GM23338 (cell line): Measurements from ENCODE around the gene PRKAR1B.

Experiments
- CREB1 ChIP-seq: fragments of 250-450 bp; sonication (Bioruptor Pico); IDR thresholded peaks from 2 replicates; pipeline ENCODE4 v1.5.0; 2020; ENCODE audit warnings: low read depth, mild to moderate bottlenecking, moderate library complexity
- EZH2 ChIP-seq: fragments of 200-600 bp; sonication (generic); IDR thresholded peaks from one replicate; pipeline ENCODE4 v1.8.0; 2017; ENCODE audit warnings: antibody characterized with exemption, mild to moderate bottlenecking, low read depth; ENCODE audit not compliant: unreplicated experiment
- EZH2phosphoT487 ChIP-seq: fragments of 200-600 bp; sonication (generic); IDR thresholded peaks from one replicate; pipeline ENCODE4 v1.8.1; 2018; ENCODE audit warnings: antibody characterized with exemption; ENCODE audit not compliant: unreplicated experiment
- JUNB ChIP-seq: IDR thresholded peaks from one replicate; pipeline ENCODE4 v1.6.1; 2016; ENCODE audit warnings: antibody characterized with exemption; ENCODE audit not compliant: unreplicated experiment
- NANOG ChIP-seq: IDR thresholded peaks from 2 replicates; pipeline ENCODE4 v1.6.1; 2016; ENCODE audit warnings: antibody characterized with exemption, borderline replicate concordance
- POLR2AphosphoS5 ChIP-seq: IDR thresholded peaks from 2 replicates; pipeline ENCODE4 v1.6.1; 2016; ENCODE audit warnings: antibody characterized with exemption, low read depth
- STAT1 ChIP-seq: IDR thresholded peaks from one replicate; pipeline ENCODE4 v1.6.1; 2016; ENCODE audit warnings: antibody characterized with exemption; ENCODE audit not compliant: unreplicated experiment
- ZNF114 ChIP-seq: fragments of 250-450 bp; sonication (Bioruptor Pico); IDR thresholded peaks from 2 replicates; pipeline ENCODE4 v1.5.0; 2020; ENCODE audit warnings: mild to moderate bottlenecking, moderate library complexity
- ZNF331 ChIP-seq: fragments of 250-450 bp; sonication (Bioruptor Pico); IDR thresholded peaks from 2 replicates; pipeline ENCODE4 v1.5.0; 2020; ENCODE audit warnings: low read depth, mild to moderate bottlenecking, moderate library complexity
- TF ChIP-seq, protein P1 (sequence below), 2 experiments: fragments of 200-600 bp in 1 of 2; sonication (generic) in 1 of 2; conservative IDR thresholded peaks; 2 replicates each; pipeline versions ENCODE4 v1.5.1 to v1.6.1; 2016 to 2017; ENCODE audit warnings: antibody characterized with exemption in 2 of 2, low read depth in 2 of 2, mild to moderate bottlenecking in 2 of 2, moderate library complexity in 1 of 2
- TF ChIP-seq, protein P2 (sequence below): IDR thresholded peaks from one replicate; pipeline ENCODE4 v1.6.1; 2018; ENCODE audit warnings: antibody characterized with exemption; ENCODE audit not compliant: unreplicated experiment
- TF ChIP-seq, protein P3 (sequence below): IDR thresholded peaks from 2 replicates; pipeline ENCODE4 v1.6.1; 2016; ENCODE audit warnings: antibody characterized with exemption
- TF ChIP-seq, protein P4 (sequence below): fragments of 250-450 bp; sonication (Bioruptor Pico); IDR thresholded peaks from 2 replicates; pipeline ENCODE4 v1.5.0; 2020; ENCODE audit warnings: mild to moderate bottlenecking, moderate library complexity

DNA sequence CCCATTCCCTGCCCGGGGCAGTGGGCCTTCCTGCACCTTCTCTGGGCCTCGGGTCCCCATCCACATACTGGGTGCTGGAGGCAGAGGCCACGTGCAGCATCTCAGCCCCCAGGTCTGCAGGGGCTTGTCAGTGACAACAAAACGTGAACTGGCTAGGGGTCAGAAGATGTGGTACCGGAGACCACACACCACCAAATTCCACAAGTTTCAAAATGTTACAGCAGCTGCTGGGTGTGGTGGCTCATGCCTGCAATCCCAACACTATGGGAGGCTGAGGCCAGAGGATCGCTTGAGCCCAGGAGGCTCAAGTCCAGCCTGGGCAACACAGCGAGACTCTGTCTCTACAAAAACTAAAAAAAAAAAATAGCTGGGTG is 62.7 kb downstream of the PRKAR1B start:
- TF ChIP-seq, protein P1, sequence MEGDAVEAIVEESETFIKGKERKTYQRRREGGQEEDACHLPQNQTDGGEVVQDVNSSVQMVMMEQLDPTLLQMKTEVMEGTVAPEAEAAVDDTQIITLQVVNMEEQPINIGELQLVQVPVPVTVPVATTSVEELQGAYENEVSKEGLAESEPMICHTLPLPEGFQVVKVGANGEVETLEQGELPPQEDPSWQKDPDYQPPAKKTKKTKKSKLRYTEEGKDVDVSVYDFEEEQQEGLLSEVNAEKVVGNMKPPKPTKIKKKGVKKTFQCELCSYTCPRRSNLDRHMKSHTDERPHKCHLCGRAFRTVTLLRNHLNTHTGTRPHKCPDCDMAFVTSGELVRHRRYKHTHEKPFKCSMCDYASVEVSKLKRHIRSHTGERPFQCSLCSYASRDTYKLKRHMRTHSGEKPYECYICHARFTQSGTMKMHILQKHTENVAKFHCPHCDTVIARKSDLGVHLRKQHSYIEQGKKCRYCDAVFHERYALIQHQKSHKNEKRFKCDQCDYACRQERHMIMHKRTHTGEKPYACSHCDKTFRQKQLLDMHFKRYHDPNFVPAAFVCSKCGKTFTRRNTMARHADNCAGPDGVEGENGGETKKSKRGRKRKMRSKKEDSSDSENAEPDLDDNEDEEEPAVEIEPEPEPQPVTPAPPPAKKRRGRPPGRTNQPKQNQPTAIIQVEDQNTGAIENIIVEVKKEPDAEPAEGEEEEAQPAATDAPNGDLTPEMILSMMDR (conservative IDR thresholded peaks at IDR 0.05; ENCODE audit: low read depth in 2 of 2) = no peak
- no peak for TF ChIP-seq POLR2AphosphoS5
- no peak for TF ChIP-seq EZH2
- TF ChIP-seq, protein P2, sequence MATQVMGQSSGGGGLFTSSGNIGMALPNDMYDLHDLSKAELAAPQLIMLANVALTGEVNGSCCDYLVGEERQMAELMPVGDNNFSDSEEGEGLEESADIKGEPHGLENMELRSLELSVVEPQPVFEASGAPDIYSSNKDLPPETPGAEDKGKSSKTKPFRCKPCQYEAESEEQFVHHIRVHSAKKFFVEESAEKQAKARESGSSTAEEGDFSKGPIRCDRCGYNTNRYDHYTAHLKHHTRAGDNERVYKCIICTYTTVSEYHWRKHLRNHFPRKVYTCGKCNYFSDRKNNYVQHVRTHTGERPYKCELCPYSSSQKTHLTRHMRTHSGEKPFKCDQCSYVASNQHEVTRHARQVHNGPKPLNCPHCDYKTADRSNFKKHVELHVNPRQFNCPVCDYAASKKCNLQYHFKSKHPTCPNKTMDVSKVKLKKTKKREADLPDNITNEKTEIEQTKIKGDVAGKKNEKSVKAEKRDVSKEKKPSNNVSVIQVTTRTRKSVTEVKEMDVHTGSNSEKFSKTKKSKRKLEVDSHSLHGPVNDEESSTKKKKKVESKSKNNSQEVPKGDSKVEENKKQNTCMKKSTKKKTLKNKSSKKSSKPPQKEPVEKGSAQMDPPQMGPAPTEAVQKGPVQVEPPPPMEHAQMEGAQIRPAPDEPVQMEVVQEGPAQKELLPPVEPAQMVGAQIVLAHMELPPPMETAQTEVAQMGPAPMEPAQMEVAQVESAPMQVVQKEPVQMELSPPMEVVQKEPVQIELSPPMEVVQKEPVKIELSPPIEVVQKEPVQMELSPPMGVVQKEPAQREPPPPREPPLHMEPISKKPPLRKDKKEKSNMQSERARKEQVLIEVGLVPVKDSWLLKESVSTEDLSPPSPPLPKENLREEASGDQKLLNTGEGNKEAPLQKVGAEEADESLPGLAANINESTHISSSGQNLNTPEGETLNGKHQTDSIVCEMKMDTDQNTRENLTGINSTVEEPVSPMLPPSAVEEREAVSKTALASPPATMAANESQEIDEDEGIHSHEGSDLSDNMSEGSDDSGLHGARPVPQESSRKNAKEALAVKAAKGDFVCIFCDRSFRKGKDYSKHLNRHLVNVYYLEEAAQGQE = no peak
- TF ChIP-seq EZH2phosphoT487 = no peak
- TF ChIP-seq CREB1 (CRISPR knock-in tag) = no peak
- no peak for TF ChIP-seq NANOG
- no peak for TF ChIP-seq JUNB
- TF ChIP-seq STAT1 = no peak
- no peak for TF ChIP-seq ZNF114 (CRISPR knock-in tag)
- no peak for TF ChIP-seq ZNF331
- TF ChIP-seq, protein P3, sequence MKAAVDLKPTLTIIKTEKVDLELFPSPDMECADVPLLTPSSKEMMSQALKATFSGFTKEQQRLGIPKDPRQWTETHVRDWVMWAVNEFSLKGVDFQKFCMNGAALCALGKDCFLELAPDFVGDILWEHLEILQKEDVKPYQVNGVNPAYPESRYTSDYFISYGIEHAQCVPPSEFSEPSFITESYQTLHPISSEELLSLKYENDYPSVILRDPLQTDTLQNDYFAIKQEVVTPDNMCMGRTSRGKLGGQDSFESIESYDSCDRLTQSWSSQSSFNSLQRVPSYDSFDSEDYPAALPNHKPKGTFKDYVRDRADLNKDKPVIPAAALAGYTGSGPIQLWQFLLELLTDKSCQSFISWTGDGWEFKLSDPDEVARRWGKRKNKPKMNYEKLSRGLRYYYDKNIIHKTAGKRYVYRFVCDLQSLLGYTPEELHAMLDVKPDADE = no peak
- TF ChIP-seq, protein P4, sequence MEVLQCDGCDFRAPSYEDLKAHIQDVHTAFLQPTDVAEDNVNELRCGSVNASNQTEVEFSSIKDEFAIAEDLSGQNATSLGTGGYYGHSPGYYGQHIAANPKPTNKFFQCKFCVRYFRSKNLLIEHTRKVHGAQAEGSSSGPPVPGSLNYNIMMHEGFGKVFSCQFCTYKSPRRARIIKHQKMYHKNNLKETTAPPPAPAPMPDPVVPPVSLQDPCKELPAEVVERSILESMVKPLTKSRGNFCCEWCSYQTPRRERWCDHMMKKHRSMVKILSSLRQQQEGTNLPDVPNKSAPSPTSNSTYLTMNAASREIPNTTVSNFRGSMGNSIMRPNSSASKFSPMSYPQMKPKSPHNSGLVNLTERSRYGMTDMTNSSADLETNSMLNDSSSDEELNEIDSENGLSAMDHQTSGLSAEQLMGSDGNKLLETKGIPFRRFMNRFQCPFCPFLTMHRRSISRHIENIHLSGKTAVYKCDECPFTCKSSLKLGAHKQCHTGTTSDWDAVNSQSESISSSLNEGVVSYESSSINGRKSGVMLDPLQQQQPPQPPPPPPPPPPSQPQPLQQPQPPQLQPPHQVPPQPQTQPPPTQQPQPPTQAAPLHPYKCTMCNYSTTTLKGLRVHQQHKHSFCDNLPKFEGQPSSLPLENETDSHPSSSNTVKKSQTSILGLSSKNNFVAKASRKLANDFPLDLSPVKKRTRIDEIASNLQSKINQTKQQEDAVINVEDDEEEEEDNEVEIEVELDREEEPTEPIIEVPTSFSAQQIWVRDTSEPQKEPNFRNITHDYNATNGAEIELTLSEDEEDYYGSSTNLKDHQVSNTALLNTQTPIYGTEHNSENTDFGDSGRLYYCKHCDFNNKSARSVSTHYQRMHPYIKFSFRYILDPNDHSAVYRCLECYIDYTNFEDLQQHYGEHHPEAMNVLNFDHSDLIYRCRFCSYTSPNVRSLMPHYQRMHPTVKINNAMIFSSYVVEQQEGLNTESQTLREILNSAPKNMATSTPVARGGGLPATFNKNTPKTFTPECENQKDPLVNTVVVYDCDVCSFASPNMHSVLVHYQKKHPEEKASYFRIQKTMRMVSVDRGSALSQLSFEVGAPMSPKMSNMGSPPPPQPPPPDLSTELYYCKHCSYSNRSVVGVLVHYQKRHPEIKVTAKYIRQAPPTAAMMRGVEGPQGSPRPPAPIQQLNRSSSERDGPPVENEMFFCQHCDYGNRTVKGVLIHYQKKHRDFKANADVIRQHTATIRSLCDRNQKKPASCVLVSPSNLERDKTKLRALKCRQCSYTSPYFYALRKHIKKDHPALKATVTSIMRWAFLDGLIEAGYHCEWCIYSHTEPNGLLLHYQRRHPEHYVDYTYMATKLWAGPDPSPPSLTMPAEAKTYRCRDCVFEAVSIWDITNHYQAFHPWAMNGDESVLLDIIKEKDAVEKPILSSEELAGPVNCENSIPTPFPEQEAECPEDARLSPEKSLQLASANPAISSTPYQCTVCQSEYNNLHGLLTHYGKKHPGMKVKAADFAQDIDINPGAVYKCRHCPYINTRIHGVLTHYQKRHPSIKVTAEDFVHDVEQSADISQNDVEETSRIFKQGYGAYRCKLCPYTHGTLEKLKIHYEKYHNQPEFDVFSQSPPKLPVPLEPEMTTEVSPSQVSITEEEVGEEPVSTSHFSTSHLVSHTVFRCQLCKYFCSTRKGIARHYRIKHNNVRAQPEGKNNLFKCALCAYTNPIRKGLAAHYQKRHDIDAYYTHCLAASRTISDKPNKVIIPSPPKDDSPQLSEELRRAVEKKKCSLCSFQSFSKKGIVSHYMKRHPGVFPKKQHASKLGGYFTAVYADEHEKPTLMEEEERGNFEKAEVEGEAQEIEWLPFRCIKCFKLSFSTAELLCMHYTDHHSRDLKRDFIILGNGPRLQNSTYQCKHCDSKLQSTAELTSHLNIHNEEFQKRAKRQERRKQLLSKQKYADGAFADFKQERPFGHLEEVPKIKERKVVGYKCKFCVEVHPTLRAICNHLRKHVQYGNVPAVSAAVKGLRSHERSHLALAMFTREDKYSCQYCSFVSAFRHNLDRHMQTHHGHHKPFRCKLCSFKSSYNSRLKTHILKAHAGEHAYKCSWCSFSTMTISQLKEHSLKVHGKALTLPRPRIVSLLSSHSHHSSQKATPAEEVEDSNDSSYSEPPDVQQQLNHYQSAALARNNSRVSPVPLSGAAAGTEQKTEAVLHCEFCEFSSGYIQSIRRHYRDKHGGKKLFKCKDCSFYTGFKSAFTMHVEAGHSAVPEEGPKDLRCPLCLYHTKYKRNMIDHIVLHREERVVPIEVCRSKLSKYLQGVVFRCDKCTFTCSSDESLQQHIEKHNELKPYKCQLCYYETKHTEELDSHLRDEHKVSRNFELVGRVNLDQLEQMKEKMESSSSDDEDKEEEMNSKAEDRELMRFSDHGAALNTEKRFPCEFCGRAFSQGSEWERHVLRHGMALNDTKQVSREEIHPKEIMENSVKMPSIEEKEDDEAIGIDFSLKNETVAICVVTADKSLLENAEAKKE = no peak
